GM10248 (cell line): ENCODE measurements around the gene USP50.

Experiments used
- CTCF ChIA-PET: fragments of 300-600 bp; sonication (Branson Sonifier 250); formaldehyde crosslinking; extraction: SDS; loops from one replicate; lab custom pipeline; 2021; ENCODE audit warnings: antibody characterized with exemption; lab: Yijun Ruan, JAX
- POLR2A ChIA-PET: fragments of 350-650 bp; sonication (Branson Sonifier 250); formaldehyde crosslinking; extraction: SDS; loops from one replicate; lab custom pipeline; 2020; ENCODE audit warnings: antibody characterized with exemption; lab: Yijun Ruan, JAX
- DNase-seq: peaks from one replicate; pipeline ENCODE4 v3.0.0; 2012; ENCODE audit errors: extremely low spot score
- CTCF ChIP-seq: IDR thresholded peaks from 2 replicates; pipeline ENCODE4 v1.5.1; 2012; ENCODE audit warnings: mild to moderate bottlenecking, low read depth; ENCODE audit errors: extremely low read depth, missing control alignments, control extremely low read depth

The USP50 gene

GRCh38 chr15:50544368-50544767, 2.1 kb downstream of the USP50 start:
- no peak for DNase-seq
- ChIA-PET CTCF (interaction anchor here (3.1 kb wide), 1 partner anchor 9 kb away, joined by 9 read pairs; no protein-coding TSS in a partner anchor), POLR2A (interaction anchor here (0.6 kb wide), 1 partner anchor 196 kb away, joined by 10 read pairs; no protein-coding TSS in a partner anchor)
- no peak for TF ChIP-seq CTCF

DNA sequence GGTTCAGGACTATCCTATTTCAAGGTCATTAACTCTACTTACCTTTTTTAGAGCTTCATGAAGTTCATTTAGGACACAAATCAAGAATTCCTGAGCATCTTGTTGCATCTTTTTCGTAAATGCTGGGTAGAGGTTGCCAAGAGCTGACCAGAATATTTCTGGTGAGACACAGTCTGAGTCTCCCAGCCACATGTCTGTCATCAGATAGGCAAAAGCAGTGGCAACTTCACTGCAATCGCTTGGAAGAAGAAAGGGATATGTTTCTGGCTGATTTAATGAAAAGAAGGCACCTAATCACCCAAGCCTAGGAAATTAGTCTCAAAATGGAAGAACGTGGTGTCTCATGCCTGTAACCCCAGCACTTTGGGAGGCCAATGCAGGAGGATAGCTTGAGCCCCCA, 2.9 kb downstream of the USP50 start:
- ChIA-PET CTCF (interaction anchor here (0.9 to 1.1 kb wide), 2 partner anchors 12 to 16 kb away, joined by 3 to 4 read pairs; no protein-coding TSS in a partner anchor), POLR2A (no interaction called here)
- TF ChIP-seq CTCF, result no peak
- no peak for DNase-seq

DNA sequence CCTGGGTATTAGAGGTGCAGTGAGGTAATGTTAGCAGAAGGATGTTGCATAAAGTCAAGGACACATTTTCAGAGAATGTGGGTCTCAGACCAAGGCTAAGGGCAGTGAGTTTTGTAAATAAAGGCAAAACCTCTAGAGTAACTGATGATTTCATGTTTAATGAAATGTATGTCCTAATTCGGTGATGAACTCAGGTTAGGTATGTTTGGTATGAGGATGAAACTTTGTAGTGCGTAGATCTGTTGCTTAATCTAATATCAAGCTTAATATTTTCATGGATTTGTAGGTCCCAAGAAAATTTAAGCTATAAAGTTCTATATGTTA, 3.6 kb downstream of the USP50 start:
- TF ChIP-seq CTCF, result no peak
- CTCF ChIA-PET, result interaction anchor here (0.9 to 1.1 kb wide), 2 partner anchors 11 to 15 kb away, joined by 3 to 4 read pairs; no protein-coding TSS in a partner anchor
- POLR2A ChIA-PET, result no interaction called here
- DNase-seq, result no peak

DNA sequence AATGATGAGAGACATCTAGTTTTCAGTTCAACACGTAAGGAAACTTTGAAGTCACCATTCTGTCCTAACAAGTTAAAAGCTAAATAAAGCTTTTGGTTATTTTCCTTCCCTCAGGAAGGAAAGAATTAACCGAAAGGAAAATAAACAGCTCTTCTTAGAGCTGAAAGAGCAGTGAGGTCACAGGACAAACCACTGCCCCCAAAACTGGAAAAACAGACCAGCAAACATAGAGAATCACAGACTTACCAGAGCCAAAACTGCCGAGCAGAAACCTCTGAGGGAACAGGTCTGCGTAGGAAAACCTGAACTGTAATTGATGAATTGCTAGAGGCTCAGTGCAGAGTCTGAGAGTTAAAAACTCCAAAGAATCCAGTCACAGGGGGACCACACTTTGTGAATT, 14.7 kb downstream of the USP50 start:
- CTCF ChIA-PET, result interaction anchor here (1.4 to 1.5 kb wide), 3 partner anchors 11 to 23 kb away, joined by 3 read pairs; no protein-coding TSS in a partner anchor
- no peak for DNase-seq
- TF ChIP-seq CTCF, result no peak
- POLR2A ChIA-PET, result no interaction called here

- ChIA-PET CTCF (interaction anchor here (1.4 to 1.5 kb wide), 3 partner anchors 12 to 23 kb away, joined by 3 read pairs; no protein-coding TSS in a partner anchor), POLR2A (interaction anchor here (0.7 kb wide), 1 partner anchor 332 kb away, joined by 3 read pairs; no protein-coding TSS in a partner anchor)
- no peak for TF ChIP-seq CTCF
- DNase-seq, result no peak
These were observed 15.3 kb downstream of the USP50 start for GRCh38 chr15:50531163-50531562.

GRCh38 chr15:50523851-50524251, 22.6 kb downstream of the USP50 start:
- ChIA-PET CTCF (interaction anchor here (1.5 to 1.8 kb wide), 2 partner anchors 11 to 27 kb away, joined by 4 to 5 read pairs; no protein-coding TSS in a partner anchor), POLR2A (no interaction called here)
- no peak for TF ChIP-seq CTCF
- DNase-seq, result no peak
